ENCODE data around the gene SMIM41.

DNA sequence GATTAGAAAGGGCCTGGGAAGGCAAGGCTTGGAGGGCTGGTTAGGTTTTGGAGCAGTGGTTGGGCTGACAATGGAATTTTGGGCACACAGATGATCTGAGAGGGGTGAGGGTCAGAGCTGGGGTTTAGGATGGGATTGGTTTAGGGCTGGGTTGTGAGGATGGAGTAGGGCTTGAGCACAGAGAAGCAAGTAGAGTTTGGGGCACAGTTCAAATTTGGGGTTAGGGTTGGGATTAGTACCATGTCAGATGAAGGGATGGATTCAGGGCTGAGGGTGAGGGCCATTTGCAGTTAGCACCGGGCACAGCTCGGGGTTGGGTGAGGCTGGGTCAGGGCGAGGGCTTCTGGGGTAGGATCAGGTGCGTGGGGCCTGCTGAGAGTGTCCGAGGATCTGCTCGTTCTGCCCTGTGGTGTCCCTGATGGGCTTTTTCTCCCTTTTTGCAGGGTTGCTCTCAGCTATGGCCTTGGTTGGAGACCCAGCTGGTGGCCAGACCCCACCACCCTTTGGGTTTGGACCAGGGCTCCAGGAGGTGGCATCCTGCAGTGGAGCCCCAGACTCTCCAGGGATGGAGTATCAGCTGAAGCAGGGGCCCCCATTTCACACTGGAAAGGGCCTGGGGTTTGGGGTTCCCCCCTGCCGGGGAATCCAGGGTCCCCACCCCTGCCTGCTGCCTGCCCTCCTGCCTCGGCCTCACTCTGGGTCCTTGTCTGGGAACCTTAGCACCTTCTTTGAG is 66.8 kb downstream of the SMIM41 start:
- TF ChIP-seq, protein P1, sequence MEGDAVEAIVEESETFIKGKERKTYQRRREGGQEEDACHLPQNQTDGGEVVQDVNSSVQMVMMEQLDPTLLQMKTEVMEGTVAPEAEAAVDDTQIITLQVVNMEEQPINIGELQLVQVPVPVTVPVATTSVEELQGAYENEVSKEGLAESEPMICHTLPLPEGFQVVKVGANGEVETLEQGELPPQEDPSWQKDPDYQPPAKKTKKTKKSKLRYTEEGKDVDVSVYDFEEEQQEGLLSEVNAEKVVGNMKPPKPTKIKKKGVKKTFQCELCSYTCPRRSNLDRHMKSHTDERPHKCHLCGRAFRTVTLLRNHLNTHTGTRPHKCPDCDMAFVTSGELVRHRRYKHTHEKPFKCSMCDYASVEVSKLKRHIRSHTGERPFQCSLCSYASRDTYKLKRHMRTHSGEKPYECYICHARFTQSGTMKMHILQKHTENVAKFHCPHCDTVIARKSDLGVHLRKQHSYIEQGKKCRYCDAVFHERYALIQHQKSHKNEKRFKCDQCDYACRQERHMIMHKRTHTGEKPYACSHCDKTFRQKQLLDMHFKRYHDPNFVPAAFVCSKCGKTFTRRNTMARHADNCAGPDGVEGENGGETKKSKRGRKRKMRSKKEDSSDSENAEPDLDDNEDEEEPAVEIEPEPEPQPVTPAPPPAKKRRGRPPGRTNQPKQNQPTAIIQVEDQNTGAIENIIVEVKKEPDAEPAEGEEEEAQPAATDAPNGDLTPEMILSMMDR (IDR thresholded peaks at IDR 0.05 in 8 of 11, conservative IDR thresholded peaks at IDR 0.05 in 3 of 11): no peak
- TF ChIP-seq POLR2A (IDR thresholded peaks at IDR 0.05) (no peak), POLR2AphosphoS5 (IDR thresholded peaks at IDR 0.05) (no peak)
